HepG2 (cell line): Measurements from ENCODE around the gene ANKMY2. TPM values are rescaled to one million over a fixed set of nuclear protein-coding genes. Genes with fewer than 3 reads are reported as not detected.

Experiments
- ATAC-seq: fragments of 200-7000 bp; cut with Tn5 transposase; 3 replicates; pipeline ENCODE4 v1.9.1; 2020; ENCODE audit warnings: mild to moderate bottlenecking, moderate library complexity
- BruUV-seq: library from RNA; stranded (reverse); fragments of 400-500 nt; replicated peaks from 2 replicates; lab custom pipeline; 2021; lab: Mats Ljungman, UMichigan
- CTCF ChIA-PET: fragments of 300-600 bp; formaldehyde crosslinking; extraction: SDS; loops from one replicate; lab custom pipeline; 2021; ENCODE audit warnings: low total read pairs, inconsistent platforms, low intra/inter-chr PET ratio; lab: Yijun Ruan, JAX
- POLR2A ChIA-PET: fragments of 350-600 bp; sonication (Branson Sonifier 250); formaldehyde crosslinking; loops from one replicate; lab custom pipeline; 2020; ENCODE audit warnings: antibody characterized with exemption, inconsistent platforms; lab: Yijun Ruan, JAX
- DNase-seq: peaks from one replicate; pipeline ENCODE4 v3.0.0-alpha.2; 2015; ENCODE audit warnings: low spot score
- FAIRE-seq: peaks from 3 replicates; lab custom pipeline; 2011; peaks lifted over from hg19 to GRCh38; lab: Jason Lieb, UNC
- H2AFZ ChIP-seq: one replicate; pipeline ENCODE4 v1.6.1; 2011; ENCODE audit warnings: low read length, inconsistent platforms
- H3K27ac ChIP-seq: fragments of 300-600 bp; 3 replicates; pipeline ENCODE4 v1.8.0; 2011; ENCODE audit warnings: mixed run types, mild to moderate bottlenecking, mixed read lengths, low read length, inconsistent platforms; ENCODE audit not compliant: insufficient read depth; ENCODE audit errors: extremely low read length
- H3K27me3 ChIP-seq, 2 experiments: fragments of 200-600 bp in 1 of 2; 2 replicates in 1 of 2; 3 replicates in 1 of 2; pipeline versions ENCODE4 v1.6.0 to v1.8.0; 2011; ENCODE audit warnings: low read length in 2 of 2, mild to moderate bottlenecking in 2 of 2, moderate library complexity in 2 of 2, inconsistent platforms in 1 of 2; ENCODE audit not compliant: insufficient read depth in 2 of 2, control insufficient read depth in 1 of 2
- H3K36me3 ChIP-seq, 2 experiments: fragments of 200-600 bp in 1 of 2; replicated peaks in 1 of 2; 2 replicates in 1 of 2; 3 replicates in 1 of 2; pipeline versions ENCODE4 v1.5.1 to v1.8.0; 2011; ENCODE audit warnings: low read length in 2 of 2, inconsistent platforms in 1 of 2; ENCODE audit not compliant: insufficient read depth in 2 of 2, control insufficient read depth in 1 of 2
- H3K4me1 ChIP-seq: 2 replicates; pipeline ENCODE4 v1.5.1; 2012; ENCODE audit warnings: low read length, inconsistent platforms; ENCODE audit not compliant: insufficient read depth
- H3K4me2 ChIP-seq: 2 replicates; pipeline ENCODE4 v1.6.0; 2011; ENCODE audit warnings: low read depth, low read length, inconsistent platforms
- H3K4me3 ChIP-seq, 3 experiments: fragments of 200-600 bp in 1 of 3; sonication (generic), shearing (Covaris generic) in 1 of 3; replicated peaks in 1 of 3; 2 replicates each; pipeline ENCODE4 v1.5.1; 2011 to 2016; ENCODE audit warnings: low read length in 3 of 3, inconsistent platforms in 2 of 3, low read depth in 2 of 3, mild to moderate bottlenecking in 2 of 3, control low read depth in 1 of 3, mixed read lengths in 1 of 3; ENCODE audit not compliant: insufficient read depth in 1 of 3
- H3K79me2 ChIP-seq: one replicate; pipeline ENCODE4 v1.6.1; 2011; ENCODE audit warnings: low read length, inconsistent platforms; ENCODE audit not compliant: insufficient read depth
- H3K9ac ChIP-seq: 2 replicates; pipeline ENCODE4 v1.6.0; 2011; ENCODE audit warnings: mild to moderate bottlenecking, low read depth, low read length, inconsistent platforms; ENCODE audit not compliant: insufficient read depth
- H3K9me3 ChIP-seq: 2 replicates; pipeline ENCODE4 v1.5.1; 2012; ENCODE audit warnings: mild to moderate bottlenecking, low read length
- H4K20me1 ChIP-seq: 2 replicates; pipeline ENCODE4 v1.6.0; 2011; ENCODE audit warnings: inconsistent platforms, mild to moderate bottlenecking, low read length, moderate library complexity; ENCODE audit not compliant: insufficient read depth
- BORCS8-MEF2B ChIP-seq: sonication (generic); formaldehyde crosslinking; IDR thresholded peaks from 2 replicates; pipeline ENCODE4 v1.8.0; 2022; ENCODE audit warnings: mild to moderate bottlenecking, missing genetic modification reagents
- CBX2 ChIP-seq, 2 experiments: fragments of 200-600 bp in 1 of 2; sonication (generic); formaldehyde crosslinking in 1 of 2; IDR thresholded peaks; 2 replicates each; pipeline versions ENCODE4 v1.7.0 to v1.8.1; 2018 to 2022; ENCODE audit warnings: low read depth in 2 of 2, low read length in 1 of 2, mild to moderate bottlenecking in 1 of 2, missing genetic modification reagents in 1 of 2
- CENPT ChIP-seq: sonication (generic); formaldehyde crosslinking; IDR thresholded peaks from 2 replicates; pipeline ENCODE4 v1.8.0; 2022; ENCODE audit warnings: low read depth, mild to moderate bottlenecking, moderate library complexity, missing genetic modification reagents
- HMGA1 ChIP-seq: sonication (generic); formaldehyde crosslinking; conservative IDR thresholded peaks from 2 replicates; pipeline ENCODE4 v1.4.0; 2020; ENCODE audit warnings: missing genetic modification reagents
- MATR3 ChIP-seq: sonication (generic); formaldehyde crosslinking; IDR thresholded peaks from 2 replicates; pipeline ENCODE4 v1.4.0; 2020; ENCODE audit warnings: missing genetic modification reagents
- NFIC ChIP-seq: IDR thresholded peaks from 2 replicates; pipeline ENCODE4 v1.6.1; 2012; ENCODE audit warnings: mild to moderate bottlenecking, low read length, inconsistent platforms
- NPAS2 ChIP-seq: sonication (generic); formaldehyde crosslinking; IDR thresholded peaks from 2 replicates; pipeline ENCODE4 v1.8.0; 2022; ENCODE audit warnings: mild to moderate bottlenecking, missing genetic modification reagents, borderline replicate concordance
- POGZ ChIP-seq: sonication (generic); formaldehyde crosslinking; IDR thresholded peaks from 2 replicates; pipeline ENCODE4 v1.4.0; 2020; ENCODE audit warnings: mild to moderate bottlenecking, missing genetic modification reagents
- ZFP62 ChIP-seq: sonication (generic); formaldehyde crosslinking; IDR thresholded peaks from 2 replicates; pipeline ENCODE4 v1.4.0; 2020; ENCODE audit warnings: missing genetic modification reagents
- ZKSCAN5 ChIP-seq: sonication (generic); formaldehyde crosslinking; IDR thresholded peaks from 2 replicates; pipeline ENCODE4 v1.5.1; 2020; ENCODE audit warnings: mild to moderate bottlenecking, missing genetic modification reagents
- ZNF253 ChIP-seq: sonication (generic); formaldehyde crosslinking; IDR thresholded peaks from 2 replicates; pipeline ENCODE4 v1.8.0; 2022; ENCODE audit warnings: mild to moderate bottlenecking, missing genetic modification reagents, borderline replicate concordance
- ZNF329 ChIP-seq: sonication (generic); formaldehyde crosslinking; IDR thresholded peaks from 2 replicates; pipeline ENCODE4 v1.9.0; 2021; ENCODE audit warnings: low read depth, mild to moderate bottlenecking, missing genetic modification reagents
- ZNF431 ChIP-seq: sonication (generic); formaldehyde crosslinking; IDR thresholded peaks from 2 replicates; pipeline ENCODE4 v1.9.0; 2022; ENCODE audit warnings: missing genetic modification reagents, low read depth, mild to moderate bottlenecking, borderline replicate concordance
- ZNF580 ChIP-seq: IDR thresholded peaks from 2 replicates; pipeline ENCODE4 v1.6.1; 2016; ENCODE audit warnings: low read depth, borderline replicate concordance
- ZNF616 ChIP-seq: sonication (generic); formaldehyde crosslinking; IDR thresholded peaks from 2 replicates; pipeline ENCODE4 v1.5.0; 2020; ENCODE audit warnings: low read depth, mild to moderate bottlenecking, missing genetic modification reagents
- ZNF646 ChIP-seq: sonication (generic); formaldehyde crosslinking; IDR thresholded peaks from 2 replicates; pipeline ENCODE4 v1.9.0; 2021; ENCODE audit warnings: mild to moderate bottlenecking, missing genetic modification reagents
- ZNF747 ChIP-seq: sonication (generic); formaldehyde crosslinking; IDR thresholded peaks from 2 replicates; pipeline ENCODE4 v1.8.1; 2023; ENCODE audit warnings: missing genetic modification reagents, mild to moderate bottlenecking, borderline replicate concordance
- WGBS: methylation state at CpG from one replicate; pipeline ENCODE4 v1.1.6; 2017; ENCODE audit warnings: low lambda C conversion rate; 5-methylcytosine and 5-hydroxymethylcytosine counted together
- in situ Hi-C: cut with HindIII; loops from 2 replicates; pipeline ENCODE4 v1.10.0; 2017; ENCODE audit warnings: low pct_unique_long_range_greater_than_20kb; ENCODE audit not compliant: extremely low pct_ligation_motif_present
- intact Hi-C: fragments of 100-400 bp; cut with micrococcal nuclease; formaldehyde crosslinking; loops from one replicate; pipeline ENCODE4 v1.10.0; 2022; ENCODE audit not compliant: unreplicated experiment
- polyA plus RNA-seq, 8 experiments: library from polyadenylated mRNA; depleted of rRNA in 3 of 8; stranded (reverse) in 7 of 8; unstranded in 1 of 8; fragments of >200 nt; fragmentation: Illumina TruSeq in 4 of 8; extraction: Trizol in 4 of 8; gene quantifications; 2 replicates each; pipeline versions ENCODE4 v1.2.1 to v1.2.3, GENCODE V29; 2011 to 2016; ENCODE audit warnings: low read depth in 4 of 8, missing spikeins in 1 of 8, mixed read lengths in 1 of 8; ENCODE audit not compliant: insufficient read depth in 1 of 8
- total RNA-seq, 5 experiments: library from RNA; depleted of rRNA; stranded (reverse); fragments of >200 nt; fragmentation: Illumina TruSeq; extraction: Trizol; gene quantifications; 2 replicates each; pipeline ENCODE4 v1.2.3, GENCODE V29; 2016; ENCODE audit warnings: low read depth in 1 of 5

ANKMY2 gene
- total and polyA plus RNA-seq, 2 of the 13 experiments (the other 11 are each of a cell fraction or from before 2014, with no cell fraction given), result 12.2 to 21.6 TPM

GRCh38 chr7:16589881-16590280 is 55.7 kb downstream of the ANKMY2 start (continued):
- no peak for TF ChIP-seq ZNF580 (CRISPR knock-in tag)
- TF ChIP-seq ZNF253 (CRISPR knock-in tag), result no peak
- no peak for TF ChIP-seq POGZ (CRISPR knock-in tag)
- TF ChIP-seq ZNF616, result no peak
- TF ChIP-seq, all 625 proteins: peak for 0

DNA sequence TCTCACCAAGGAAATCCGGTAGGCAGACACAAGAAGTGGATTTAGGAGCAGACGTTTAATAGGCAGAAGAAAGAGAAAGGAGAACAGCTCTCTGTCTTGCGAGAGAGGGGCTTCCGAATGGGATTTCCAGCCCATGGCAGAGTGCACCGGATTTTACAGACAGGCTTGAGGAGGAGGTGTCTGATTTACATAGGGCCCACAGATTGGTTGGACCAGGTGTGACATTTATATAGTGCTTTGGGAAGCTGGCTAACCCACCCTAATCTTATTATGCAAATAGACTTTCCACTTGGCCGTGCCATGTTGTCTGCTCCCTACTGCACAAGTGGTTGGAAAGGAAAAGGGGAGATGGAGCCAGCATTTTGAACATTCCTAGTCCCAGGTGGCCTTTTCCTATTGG is 57.8 kb downstream of the ANKMY2 start:
- FAIRE-seq, result no peak
- no peaks in the 10 kb centered on the region for H3K4me1 ChIP-seq
- in situ Hi-C loops, result no loop called here
- intact Hi-C loops, result no loop called here
- WGBS, result 70% methylated on average over 6 of the region's 6 CpGs
- no TSS peak for BruUV-seq
- no peak overlapping the region for H3K27ac ChIP-seq
- H3K79me2 ChIP-seq, result no peaks in the 10 kb centered on the region
- no peak for ATAC-seq
- no peak overlapping the region for H3K4me2 ChIP-seq
- ChIA-PET POLR2A (no interaction called here), CTCF (no interaction called here)
- peaks cover 0 to 3% of the 10 kb centered on the region in 2 experiments; a peak in 1 of 5 replicates for H3K27me3 ChIP-seq
- DNase-seq, result no peak
- no peak overlapping the region for H2AFZ ChIP-seq
- no peaks in the 10 kb centered on the region for H3K9me3 ChIP-seq
- no peak overlapping the region for H3K9ac ChIP-seq
- no peaks in the 10 kb centered on the region for H4K20me1 ChIP-seq
- no peak overlapping the region for H3K4me3 ChIP-seq
- no peaks in the 10 kb centered on the region for H3K36me3 ChIP-seq
- TF ChIP-seq ZNF747 (no peak), CBX2 (IDR thresholded peaks at IDR 0.05; ENCODE audit: low read depth, low read length) (no peak), CBX2 (CRISPR knock-in tag; IDR thresholded peaks at IDR 0.05; ENCODE audit: low read depth) (no peak), BORCS8-MEF2B (CRISPR knock-in tag) (no peak), ZNF431 (CRISPR knock-in tag) (no peak), NFIC (no peak), ZKSCAN5 (CRISPR knock-in tag) (no peak), NPAS2 (CRISPR knock-in tag) (no peak), CENPT (no peak), MATR3 (CRISPR knock-in tag) (no peak), ZNF646 (CRISPR knock-in tag) (no peak), ZFP62 (no peak), HMGA1 (CRISPR knock-in tag) (no peak), ZNF329 (CRISPR knock-in tag) (no peak)
